Natural killer cell treated with Interleukin-12 subunit alpha and Interleukin-12 subunit beta and Interleukin-15 and Interleukin-18, amount 100 ng/mL, for 72 hours (primary cell): ENCODE results near the gene PTPRD. TPM values are rescaled to one million over a fixed set of nuclear protein-coding genes. Genes with fewer than 3 reads are reported as not detected.

Experiments
- ATAC-seq, 2 donors: fragments of 150-1000 bp; cut with Tn5 transposase in 1 of 2; sonication (Bioruptor Pico), chemical (Tn5 transposase) in 1 of 2; 2 replicates each; pipeline ENCODE4 v1.10.0; 2021
- DNase-seq: peaks from one replicate; pipeline ENCODE4 v3.0.0; 2022; ENCODE audit warnings: low spot score
- H3K27ac Mint-ChIP-seq, 2 donors: 1 replicate in 1 of 2; 2 replicates in 1 of 2; pipeline ENCODE4 v1.8.0; 2022; ENCODE audit warnings: mixed read lengths in 2 of 2, mild to moderate bottlenecking in 1 of 2, moderate library complexity in 1 of 2
- H3K27me3 Mint-ChIP-seq, 2 donors: 1 replicate in 1 of 2; 2 replicates in 1 of 2; pipeline ENCODE4 v1.8.0; 2022; ENCODE audit warnings: mixed read lengths in 2 of 2
- H3K36me3 Mint-ChIP-seq: one replicate; pipeline ENCODE4 v1.8.0; 2022; ENCODE audit warnings: mixed read lengths
- H3K4me1 Mint-ChIP-seq, 2 donors: 1 replicate in 1 of 2; 2 replicates in 1 of 2; pipeline ENCODE4 v1.8.0; 2022; ENCODE audit warnings: low read depth in 2 of 2, mixed read lengths in 2 of 2, mild to moderate bottlenecking in 1 of 2
- H3K4me3 Mint-ChIP-seq: one replicate; pipeline ENCODE4 v1.8.0; 2022; ENCODE audit warnings: mixed read lengths
- H3K9me3 Mint-ChIP-seq: 2 replicates; pipeline ENCODE4 v1.8.0; 2022; ENCODE audit warnings: mixed read lengths
- total RNA-seq, 2 donors: library from RNA; stranded (reverse); gene quantifications; one replicate each; pipeline ENCODE4 v1.2.3, GENCODE V29; 2022

Gene PTPRD
- total RNA-seq, 2 donors from 2014 or later = 0.53 to 3.7 TPM

DNA sequence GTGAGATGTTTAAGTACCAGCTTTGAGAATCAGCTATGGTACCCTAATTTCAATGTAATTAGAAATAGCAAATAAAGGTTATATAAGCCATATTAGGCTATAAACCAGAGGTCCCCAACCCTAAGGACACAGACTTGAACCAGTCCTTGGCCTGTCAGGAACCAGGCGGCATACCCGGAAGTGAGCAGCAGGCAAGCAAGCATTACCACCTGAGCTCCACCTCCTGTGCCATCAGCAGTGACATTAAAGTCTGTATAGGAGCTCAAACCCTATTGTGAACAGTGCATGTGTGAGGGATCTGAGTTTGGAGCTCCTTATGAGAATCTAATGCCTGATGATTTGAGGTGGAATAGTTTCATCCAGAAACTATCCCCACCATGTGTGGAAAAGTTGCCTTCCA, 1009.5 kb downstream of the PTPRD start:
- Mint-ChIP-seq H3K4me1 (no peaks in the 10 kb centered on the region), H3K9me3 (no peaks in the 10 kb centered on the region), H3K4me3 (no peak overlapping the region), H3K27ac (no peak overlapping the region), H3K36me3 (no peaks in the 10 kb centered on the region), H3K27me3 (no peaks in the 10 kb centered on the region)
- no peak for DNase-seq
- no peak for ATAC-seq

DNA sequence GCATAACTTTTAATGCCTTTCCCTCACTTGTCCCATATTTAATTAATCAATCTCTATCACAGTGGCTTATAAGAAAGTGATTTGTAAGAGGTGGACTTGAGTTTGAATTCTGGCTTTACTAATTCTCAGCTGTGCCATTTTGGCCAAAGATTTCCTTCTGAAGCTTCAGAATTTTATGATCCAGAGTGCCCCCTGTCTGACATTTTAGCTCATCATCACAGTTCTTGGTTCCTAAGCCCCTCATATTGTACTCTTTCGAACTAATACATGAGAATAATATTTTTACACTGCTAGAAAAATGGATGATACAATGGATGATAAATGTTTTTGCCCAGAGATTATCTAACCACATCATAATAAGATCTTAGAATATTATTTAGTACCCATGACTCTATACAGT, 1014.1 kb downstream of the PTPRD start:
- Mint-ChIP-seq H3K27me3 (no peaks in the 10 kb centered on the region), H3K36me3 (no peaks in the 10 kb centered on the region), H3K4me1 (no peaks in the 10 kb centered on the region), H3K4me3 (no peak overlapping the region), H3K9me3 (peaks cover 8% of the 10 kb centered on the region), H3K27ac (no peak overlapping the region)
- ATAC-seq (no peak), DNase-seq (no peak)

DNA sequence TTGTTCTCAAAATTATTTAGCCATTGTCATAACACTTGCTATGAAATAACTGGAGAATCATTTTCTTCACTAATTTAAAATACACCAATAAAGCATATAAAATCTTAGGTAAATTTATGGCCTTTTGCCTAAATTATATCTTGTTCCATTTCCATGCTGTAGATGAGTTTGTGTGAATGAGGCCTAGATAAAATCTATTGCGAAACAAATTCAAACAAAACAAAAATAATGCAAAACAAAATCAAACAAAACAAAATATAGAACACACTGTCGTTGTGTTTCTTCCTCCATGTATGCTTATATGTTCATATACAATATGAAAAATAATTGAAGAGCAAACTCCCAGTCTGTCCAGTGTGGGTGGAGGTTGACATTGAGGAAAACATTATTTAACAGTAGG, 1020.7 kb downstream of the PTPRD start:
- DNase-seq (no peak), ATAC-seq (no peak)
- peaks cover 4% of the 10 kb centered on the region for H3K36me3 Mint-ChIP-seq
- peaks cover 10% of the 10 kb centered on the region for H3K9me3 Mint-ChIP-seq
- no peak overlapping the region for H3K4me3 Mint-ChIP-seq
- no peaks in the 10 kb centered on the region for H3K27me3 Mint-ChIP-seq
- H3K27ac Mint-ChIP-seq = no peak overlapping the region
- no peaks in the 10 kb centered on the region for H3K4me1 Mint-ChIP-seq

DNA sequence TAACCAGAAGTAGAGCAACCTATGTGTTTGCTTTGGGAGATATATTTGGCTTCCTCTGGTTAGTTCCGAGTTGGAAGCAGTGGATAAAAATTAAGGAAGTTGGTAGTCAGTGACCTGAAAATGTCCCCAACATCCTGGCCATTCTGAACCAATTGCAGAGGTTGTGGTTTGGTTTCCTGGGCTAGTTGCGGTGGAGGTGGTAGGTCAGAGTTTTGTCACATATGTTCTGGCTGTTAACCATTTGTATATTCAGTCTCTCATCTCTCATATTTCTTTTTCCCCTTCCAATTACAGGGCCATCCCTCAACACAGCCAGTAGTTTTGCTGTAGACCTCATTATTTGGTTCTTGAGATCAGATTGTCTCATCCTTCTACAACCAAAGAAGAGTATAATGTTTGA, 1026.9 kb downstream of the PTPRD start:
- Mint-ChIP-seq H3K4me1 (no peaks in the 10 kb centered on the region), H3K9me3 (peaks cover 17% of the 10 kb centered on the region), H3K4me3 (no peak overlapping the region), H3K27me3 (no peaks in the 10 kb centered on the region), H3K27ac (no peak overlapping the region), H3K36me3 (peaks cover 3% of the 10 kb centered on the region)
- DNase-seq (no peak), ATAC-seq (no peak)

DNA sequence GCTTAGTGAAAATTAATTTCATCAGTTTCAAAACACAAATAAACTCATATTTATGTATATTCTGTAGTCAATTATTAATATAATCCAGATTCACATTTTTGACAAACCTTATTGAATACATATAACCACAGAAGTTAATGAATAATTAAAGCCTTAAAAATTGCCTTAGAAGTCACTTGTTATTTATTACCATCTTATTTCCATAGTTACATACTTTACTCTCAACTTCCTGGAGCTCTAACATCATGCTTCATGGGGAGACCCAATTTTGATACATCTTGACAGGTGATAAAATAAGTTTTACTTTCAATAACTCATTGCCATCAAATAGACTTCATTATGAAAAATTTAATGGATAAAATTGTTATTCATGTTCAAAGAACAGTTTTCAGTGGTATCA, 1038.7 kb downstream of the PTPRD start:
- DNase-seq (no peak), ATAC-seq (no peak)
- H3K27ac Mint-ChIP-seq = no peak overlapping the region
- no peaks in the 10 kb centered on the region for H3K27me3 Mint-ChIP-seq
- peaks cover 3% of the 10 kb centered on the region for H3K9me3 Mint-ChIP-seq
- no peak overlapping the region for H3K4me3 Mint-ChIP-seq
- no peaks in the 10 kb centered on the region for H3K4me1 Mint-ChIP-seq
- no peaks in the 10 kb centered on the region for H3K36me3 Mint-ChIP-seq

DNA sequence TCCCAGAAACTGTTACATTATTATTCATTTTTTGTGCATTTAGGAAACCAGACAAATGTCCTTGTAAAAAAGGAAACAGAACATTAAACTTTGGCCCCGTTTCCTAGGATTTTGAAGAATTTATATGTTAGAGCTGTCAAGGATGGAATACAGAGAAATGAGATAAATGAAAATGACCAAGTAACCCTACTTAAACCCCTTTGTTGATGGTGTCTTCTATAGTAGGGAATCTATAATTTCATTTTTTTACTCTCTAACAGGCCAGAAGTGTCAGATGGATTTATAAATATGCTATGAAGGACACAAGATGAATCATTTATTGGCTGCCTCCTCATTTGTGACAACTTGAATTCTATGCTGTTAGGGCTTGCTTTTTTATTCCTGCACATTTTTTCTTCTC, 1047.1 kb downstream of the PTPRD start:
- no peak for ATAC-seq
- DNase-seq = no peak
- Mint-ChIP-seq H3K27ac (no peak overlapping the region), H3K4me1 (no peaks in the 10 kb centered on the region), H3K9me3 (peaks cover 10% of the 10 kb centered on the region), H3K27me3 (no peaks in the 10 kb centered on the region), H3K36me3 (no peaks in the 10 kb centered on the region), H3K4me3 (no peak overlapping the region)

DNA sequence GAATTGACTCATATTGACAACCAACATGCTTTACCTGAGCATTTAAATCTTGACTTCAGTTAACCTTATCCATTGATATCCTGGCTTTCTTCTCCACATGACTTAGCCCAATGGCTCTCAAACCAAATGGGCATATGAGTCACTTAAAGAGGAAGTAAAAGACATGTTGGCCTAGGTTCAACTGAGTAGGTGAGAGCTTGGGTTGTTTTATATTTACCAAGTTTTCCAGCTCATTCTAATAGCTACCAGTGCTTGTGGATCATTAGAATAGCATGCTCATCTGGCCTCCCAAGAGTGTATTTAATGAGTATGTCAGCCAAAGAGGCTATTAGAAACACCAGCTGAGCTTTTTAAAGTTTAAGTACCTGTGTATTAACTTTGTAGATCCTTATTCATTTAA, 1049.0 kb downstream of the PTPRD start:
- no peak for ATAC-seq
- H3K36me3 Mint-ChIP-seq = no peaks in the 10 kb centered on the region
- no peak overlapping the region for H3K4me3 Mint-ChIP-seq
- peaks cover 8% of the 10 kb centered on the region for H3K9me3 Mint-ChIP-seq
- H3K27ac Mint-ChIP-seq = no peak overlapping the region
- H3K27me3 Mint-ChIP-seq = no peaks in the 10 kb centered on the region
- no peaks in the 10 kb centered on the region for H3K4me1 Mint-ChIP-seq
- no peak for DNase-seq

DNA sequence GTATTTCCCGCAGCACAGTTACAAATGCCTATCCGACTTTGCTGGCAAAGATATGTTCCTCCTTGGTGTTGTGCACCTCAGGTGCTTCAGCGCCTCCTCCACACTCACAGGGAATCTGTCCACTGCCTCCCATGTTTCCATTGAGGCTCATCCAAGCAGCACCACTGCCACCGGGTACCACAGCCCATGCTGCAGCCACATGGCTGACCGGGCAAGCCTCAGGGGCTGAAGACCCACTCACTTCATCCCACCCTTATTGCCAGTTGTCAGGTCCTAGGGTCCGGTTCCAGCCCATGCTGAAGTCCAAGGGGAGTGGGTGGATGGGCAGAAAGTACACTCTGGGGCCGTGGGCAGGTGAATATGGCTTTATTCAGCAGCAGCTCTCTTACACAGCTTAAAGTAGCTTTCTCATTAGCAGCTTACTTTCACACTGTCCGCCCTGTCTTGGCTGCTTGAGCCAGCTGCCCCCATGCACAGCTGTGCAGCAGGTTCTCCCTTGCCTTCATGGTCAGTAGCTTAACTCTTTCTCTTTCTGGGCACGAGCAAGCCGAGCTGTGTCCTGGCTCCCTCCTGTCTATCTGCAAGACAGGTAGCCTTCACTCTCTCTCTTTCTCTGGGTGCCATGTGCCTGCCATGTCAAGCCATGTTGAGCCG, 1052.3 kb downstream of the PTPRD start:
- ATAC-seq (no peak), DNase-seq (no peak)
- H3K36me3 Mint-ChIP-seq = no peaks in the 10 kb centered on the region
- H3K4me1 Mint-ChIP-seq = no peaks in the 10 kb centered on the region
- H3K27ac Mint-ChIP-seq = no peak overlapping the region
- no peak overlapping the region for H3K4me3 Mint-ChIP-seq
- H3K9me3 Mint-ChIP-seq = peaks cover 4% of the 10 kb centered on the region
- H3K27me3 Mint-ChIP-seq = no peaks in the 10 kb centered on the region

DNA sequence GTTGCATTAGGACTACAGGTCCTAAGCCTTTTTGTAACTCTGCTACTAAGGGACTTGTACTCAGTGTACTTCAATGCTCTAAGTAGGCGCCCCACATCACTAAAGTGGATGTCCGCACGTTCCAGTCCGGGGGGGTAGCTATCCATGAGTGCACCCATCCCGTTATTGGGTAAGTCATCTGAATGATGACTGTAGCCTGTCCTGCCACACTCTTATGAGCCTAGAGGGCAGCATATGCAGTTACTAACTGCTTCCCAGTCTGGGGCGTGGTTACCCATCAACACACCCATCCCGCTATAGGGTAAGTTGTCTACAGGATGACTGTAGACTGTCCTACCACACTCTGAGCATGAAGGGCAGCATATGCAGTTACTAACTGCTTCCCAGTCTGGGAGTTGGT, 1053.9 kb downstream of the PTPRD start:
- Mint-ChIP-seq H3K9me3 (peaks cover 4% of the 10 kb centered on the region), H3K36me3 (no peaks in the 10 kb centered on the region), H3K27ac (no peak overlapping the region), H3K4me1 (no peaks in the 10 kb centered on the region), H3K4me3 (no peak overlapping the region), H3K27me3 (no peaks in the 10 kb centered on the region)
- no peak for DNase-seq
- no peak for ATAC-seq

DNA sequence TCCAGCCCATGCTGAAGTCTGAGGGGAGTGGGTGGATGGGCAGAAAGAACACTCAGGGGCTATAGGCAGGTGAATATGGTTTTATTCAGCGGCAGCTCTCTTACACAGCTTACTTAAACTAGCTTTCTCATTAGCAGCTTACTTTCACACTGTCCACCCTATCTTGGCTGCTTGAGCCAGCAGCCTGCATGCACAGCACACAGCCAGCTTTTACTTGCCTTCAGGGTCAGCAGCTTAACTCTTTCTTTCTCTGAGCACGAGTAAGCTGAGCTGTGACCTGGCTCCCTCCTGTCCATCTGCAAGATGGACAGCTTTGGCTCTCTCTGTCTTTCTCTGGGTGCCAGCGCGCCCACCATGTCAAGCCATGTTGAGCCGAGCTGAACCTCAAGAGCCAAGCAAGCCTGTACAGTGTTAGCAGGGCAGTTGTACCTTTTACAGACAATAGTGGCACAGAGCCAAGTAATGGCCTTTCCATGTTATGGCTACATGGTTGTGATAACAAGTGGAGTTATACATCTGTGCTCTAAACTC, 1054.9 kb downstream of the PTPRD start:
- H3K4me3 Mint-ChIP-seq = no peak overlapping the region
- no peaks in the 10 kb centered on the region for H3K4me1 Mint-ChIP-seq
- no peaks in the 10 kb centered on the region for H3K27me3 Mint-ChIP-seq
- no peak for DNase-seq
- ATAC-seq = no peak
- H3K36me3 Mint-ChIP-seq = no peaks in the 10 kb centered on the region
- peaks cover 4% of the 10 kb centered on the region for H3K9me3 Mint-ChIP-seq
- H3K27ac Mint-ChIP-seq = no peak overlapping the region

DNA sequence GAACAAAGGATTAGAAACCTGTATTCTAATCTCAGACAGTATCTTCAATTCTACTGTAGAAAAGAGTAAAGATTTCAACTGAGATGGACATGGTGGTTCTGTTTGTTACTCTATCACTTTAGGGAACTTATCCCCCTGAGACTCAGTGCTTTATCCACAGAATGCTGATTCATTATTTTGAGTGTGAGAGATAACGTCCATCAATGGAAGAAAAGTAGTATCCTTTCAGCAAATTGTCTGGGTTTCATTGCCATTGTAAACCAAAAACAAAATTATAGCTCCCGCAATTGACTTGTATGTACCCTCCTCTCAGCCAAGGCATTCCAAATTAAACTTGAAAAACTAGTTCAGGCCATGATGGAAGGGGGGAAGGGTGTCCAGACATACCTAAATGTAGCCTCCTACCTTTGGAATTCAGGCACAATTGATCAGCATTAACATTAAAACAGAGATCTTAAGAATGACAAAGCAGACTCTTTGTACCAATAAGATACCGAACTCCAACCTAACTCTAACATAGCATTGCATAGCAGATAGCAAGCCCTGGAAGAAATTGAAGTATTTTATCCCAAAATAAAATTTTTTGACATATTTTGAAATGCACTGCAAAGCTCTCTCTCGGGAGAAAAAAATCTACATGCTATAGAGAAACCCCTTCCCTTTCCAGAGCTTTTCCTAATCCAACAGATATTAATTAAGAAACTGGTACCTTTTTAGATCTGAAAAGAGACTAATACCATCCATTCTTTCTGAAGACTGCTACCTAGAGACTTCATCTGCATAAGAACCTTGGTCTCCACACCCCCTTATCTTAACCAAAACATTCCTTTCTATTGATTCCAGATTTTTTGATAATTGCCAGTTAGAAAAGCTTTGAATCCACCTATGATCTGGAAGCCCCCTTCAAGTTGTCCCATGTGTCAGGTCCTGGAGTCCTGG, 1055.7 kb downstream of the PTPRD start:
- H3K4me3 Mint-ChIP-seq = no peak overlapping the region
- no peak for DNase-seq
- no peaks in the 10 kb centered on the region for H3K36me3 Mint-ChIP-seq
- H3K27ac Mint-ChIP-seq = no peak overlapping the region
- ATAC-seq = no peak
- H3K27me3 Mint-ChIP-seq = no peaks in the 10 kb centered on the region
- H3K9me3 Mint-ChIP-seq = peaks cover 4% of the 10 kb centered on the region
- H3K4me1 Mint-ChIP-seq = no peaks in the 10 kb centered on the region

DNA sequence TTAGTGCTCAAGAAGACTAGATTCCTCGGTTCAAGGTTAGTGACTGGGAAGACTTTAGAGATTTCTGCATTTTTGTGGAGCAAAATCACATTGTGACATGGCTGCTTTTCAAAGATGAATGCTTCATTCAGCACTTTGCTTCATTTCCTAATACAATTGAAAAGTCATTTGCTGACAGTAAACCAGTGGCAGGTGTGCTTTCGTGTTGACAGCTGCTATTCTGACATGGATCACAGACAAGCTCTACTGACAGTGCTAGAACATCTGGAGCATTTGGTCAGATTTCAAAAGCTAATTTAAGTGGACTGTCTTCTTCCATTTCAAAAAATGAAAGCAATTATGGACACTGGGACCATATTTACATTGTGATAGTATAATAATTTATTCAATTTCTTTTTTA, 1060.1 kb downstream of the PTPRD start:
- Mint-ChIP-seq H3K4me3 (no peak overlapping the region), H3K27ac (no peak overlapping the region), H3K27me3 (no peaks in the 10 kb centered on the region), H3K9me3 (peaks cover under 1% of the 10 kb centered on the region), H3K4me1 (no peaks in the 10 kb centered on the region), H3K36me3 (no peaks in the 10 kb centered on the region)
- DNase-seq (no peak), ATAC-seq (no peak)

DNA sequence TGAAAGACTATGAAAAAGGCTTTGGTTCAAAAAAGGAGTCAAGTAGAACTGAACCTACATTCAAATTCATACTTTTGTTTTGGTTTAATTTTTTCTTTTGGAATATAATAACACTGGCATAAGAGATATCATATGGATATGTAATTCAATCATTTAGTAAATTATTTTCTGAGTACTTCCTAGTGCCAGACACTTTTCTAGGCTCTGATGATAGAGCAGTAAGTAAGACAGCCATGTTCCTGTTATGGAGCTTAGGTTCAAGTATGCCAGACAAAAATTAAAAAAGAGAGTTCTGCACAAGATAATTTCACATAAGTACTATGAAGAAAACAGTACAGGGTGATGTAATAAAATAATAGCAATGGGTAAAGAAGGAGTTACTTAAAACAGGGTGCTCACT, 1074.0 kb downstream of the PTPRD start:
- Mint-ChIP-seq H3K27ac (no peak overlapping the region), H3K4me1 (no peaks in the 10 kb centered on the region), H3K4me3 (no peak overlapping the region), H3K9me3 (peaks cover 8% of the 10 kb centered on the region), H3K36me3 (peaks cover 5% of the 10 kb centered on the region), H3K27me3 (no peaks in the 10 kb centered on the region)
- no peak for DNase-seq
- ATAC-seq = no peak

DNA sequence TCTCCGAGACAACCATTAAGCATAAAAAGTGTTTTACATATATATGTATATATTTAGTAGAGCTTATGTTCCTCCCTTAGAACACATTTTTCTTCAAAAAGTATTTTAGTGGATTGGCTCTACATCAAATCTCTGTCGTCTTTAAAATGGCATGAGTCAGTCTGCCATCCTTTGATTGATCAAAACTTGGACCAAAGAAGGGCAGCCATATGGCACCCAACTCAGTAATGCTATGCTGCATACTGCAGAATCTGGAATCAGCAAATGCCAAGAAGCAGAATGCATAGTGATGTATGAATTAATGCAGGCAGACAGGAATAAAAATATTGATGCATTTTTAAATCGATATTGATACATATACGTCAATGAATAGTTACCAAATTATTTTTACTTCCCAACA, 1074.4 kb downstream of the PTPRD start:
- no peak overlapping the region for H3K27ac Mint-ChIP-seq
- peaks cover 8% of the 10 kb centered on the region for H3K9me3 Mint-ChIP-seq
- no peak overlapping the region for H3K4me3 Mint-ChIP-seq
- H3K36me3 Mint-ChIP-seq = peaks cover 5% of the 10 kb centered on the region
- no peaks in the 10 kb centered on the region for H3K27me3 Mint-ChIP-seq
- ATAC-seq = no peak
- DNase-seq = no peak
- no peaks in the 10 kb centered on the region for H3K4me1 Mint-ChIP-seq
